IPS-18a (cell line): Measurements from ENCODE around the gene CEMP1.
A peak's percentile ranks its signal among the peaks of the same experiment; 100 is the strongest.
"Not testable (repeated sequence)": the region's sequence is repeated elsewhere in the genome, so short reads cannot be mapped to it uniquely, and the experiment has no call there.

Experiments used
- H3K27ac ChIP-seq: one replicate; pipeline ENCODE4 v1.5.1; 2013; ENCODE audit warnings: low read length
- H3K27me3 ChIP-seq: one replicate; pipeline ENCODE4 v1.6.1; 2013; ENCODE audit warnings: mild to moderate bottlenecking, low read length; ENCODE audit not compliant: control insufficient read depth, insufficient read depth
- H3K36me3 ChIP-seq: one replicate; pipeline ENCODE4 v1.6.1; 2013; ENCODE audit warnings: low read depth, low read length; ENCODE audit not compliant: control insufficient read depth
- H3K4me1 ChIP-seq: one replicate; pipeline ENCODE4 v1.6.1; 2013; ENCODE audit warnings: low read depth, low read length; ENCODE audit not compliant: control insufficient read depth
- H3K4me3 ChIP-seq: one replicate; pipeline ENCODE4 v1.5.1; 2013; ENCODE audit warnings: low read length
- H3K9ac ChIP-seq: one replicate; pipeline ENCODE4 v1.6.1; 2013; ENCODE audit warnings: mild to moderate bottlenecking, low read length, moderate library complexity
- H3K9me3 ChIP-seq: one replicate; pipeline ENCODE4 v1.6.1; 2013; ENCODE audit warnings: low read depth, low read length; ENCODE audit not compliant: control insufficient read depth

CEMP1 gene

DNA sequence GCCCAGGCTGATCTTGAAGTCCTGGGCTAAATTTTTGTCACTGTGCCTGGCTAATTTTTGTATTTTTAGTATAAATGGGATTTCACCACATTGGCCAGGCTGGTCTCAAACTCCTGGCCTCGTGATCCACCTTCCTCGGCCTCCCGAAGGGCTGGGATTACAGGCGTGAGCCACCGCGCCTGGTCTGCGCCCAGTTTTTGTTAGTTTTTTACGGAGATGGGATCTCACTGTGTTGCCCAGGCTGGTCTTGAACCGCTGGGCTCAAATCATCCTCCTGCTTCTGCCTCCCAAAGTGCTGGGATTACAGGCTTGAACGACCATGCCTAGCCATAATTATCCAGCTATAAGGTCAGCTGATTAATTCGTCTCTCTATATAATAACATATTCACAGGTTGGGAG lies 2.7 kb upstream of the CEMP1 start:
- Histone ChIP-seq H3K9ac (no peak overlapping the region), H3K36me3 (peaks cover 4% of the 10 kb centered on the region)

DNA sequence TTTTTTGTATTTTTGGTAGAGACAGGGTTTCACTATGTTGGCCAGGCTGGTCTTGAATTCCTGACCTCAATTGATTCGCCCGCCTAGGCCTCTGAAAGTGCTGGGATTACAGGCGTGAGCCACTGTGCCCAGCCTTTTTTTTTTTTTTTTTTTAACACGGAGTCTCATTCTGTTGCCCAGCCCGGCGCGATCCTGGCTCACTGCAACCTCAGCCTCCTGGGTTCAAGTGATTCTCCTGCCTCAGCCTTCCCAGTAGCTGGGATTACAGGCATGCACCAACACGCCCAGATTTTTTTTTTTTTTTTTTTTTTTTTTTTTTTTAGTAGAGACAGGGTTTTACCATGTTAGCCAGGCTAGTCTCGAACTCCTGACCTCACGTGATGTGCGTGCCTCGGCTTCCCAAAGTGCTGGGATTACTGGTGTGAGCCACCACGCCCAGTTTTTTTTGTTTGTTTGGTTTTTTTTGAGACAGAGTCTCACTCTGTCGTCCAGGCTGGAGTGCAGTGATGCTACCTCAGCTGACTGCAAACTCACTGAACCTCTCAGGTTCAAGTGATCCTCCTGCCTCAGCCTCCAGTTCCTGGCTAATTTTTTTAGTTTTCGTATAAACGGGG lies 2.0 kb upstream of the CEMP1 start:
- not testable (repeated sequence) for H3K4me1 ChIP-seq, H3K27me3 ChIP-seq, H3K27ac ChIP-seq, H3K9ac ChIP-seq, H3K9me3 ChIP-seq
- peak overlapping the region; percentile 60 for H3K4me3 ChIP-seq
- H3K36me3 ChIP-seq, result peaks cover 11% of the 10 kb centered on the region

More for the DNA sequence above, 2.7 kb upstream of the CEMP1 start:
- Histone ChIP-seq H3K4me1 (peaks cover 8% of the 10 kb centered on the region), H3K4me3 (no peak overlapping the region), H3K27ac (no peak overlapping the region), H3K27me3 (peaks cover 9% of the 10 kb centered on the region), H3K9me3 (no peaks in the 10 kb centered on the region)

DNA sequence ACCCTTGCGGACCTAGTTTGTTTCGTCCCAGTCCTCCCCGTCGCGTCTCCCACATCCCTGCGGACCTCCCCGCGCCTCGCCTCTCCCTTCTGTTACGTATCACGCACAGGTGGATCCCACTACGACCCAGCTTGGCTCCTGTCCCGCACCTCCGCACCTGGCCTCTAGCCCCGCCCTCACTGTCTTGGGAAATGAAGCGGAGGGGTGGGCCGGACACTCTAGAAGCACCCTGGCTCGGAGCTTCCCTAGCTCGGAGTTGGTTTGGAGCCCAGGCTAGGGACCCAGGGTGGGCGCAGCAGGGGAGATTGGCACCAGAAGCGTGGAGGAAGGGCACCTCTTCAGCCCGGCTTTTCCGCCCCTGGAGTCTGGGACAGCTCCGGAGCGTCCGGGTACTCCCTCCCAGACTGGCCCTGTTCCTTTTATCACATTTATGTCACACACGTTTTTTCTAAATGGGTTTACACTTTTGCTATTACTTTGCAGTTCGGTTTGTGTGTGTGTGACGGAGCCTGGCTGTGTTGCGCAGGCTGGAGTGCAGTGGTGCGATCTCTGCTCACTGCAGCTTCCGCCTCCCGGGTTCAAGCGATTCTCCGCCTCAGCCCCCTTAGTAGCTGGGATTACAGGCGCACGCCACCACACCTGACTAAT lies 1.4 kb upstream of the CEMP1 start:
- H3K27ac ChIP-seq, result no peak overlapping the region
- H3K36me3 ChIP-seq, result peaks cover 15% of the 10 kb centered on the region
- peaks cover 8% of the 10 kb centered on the region for H3K4me1 ChIP-seq
- peak overlapping the region; percentile 60 for H3K4me3 ChIP-seq
- H3K9ac ChIP-seq, result peak overlapping the region; percentile 38
- H3K9me3 ChIP-seq, result no peaks in the 10 kb centered on the region
- H3K27me3 ChIP-seq, result peaks cover 9% of the 10 kb centered on the region

DNA sequence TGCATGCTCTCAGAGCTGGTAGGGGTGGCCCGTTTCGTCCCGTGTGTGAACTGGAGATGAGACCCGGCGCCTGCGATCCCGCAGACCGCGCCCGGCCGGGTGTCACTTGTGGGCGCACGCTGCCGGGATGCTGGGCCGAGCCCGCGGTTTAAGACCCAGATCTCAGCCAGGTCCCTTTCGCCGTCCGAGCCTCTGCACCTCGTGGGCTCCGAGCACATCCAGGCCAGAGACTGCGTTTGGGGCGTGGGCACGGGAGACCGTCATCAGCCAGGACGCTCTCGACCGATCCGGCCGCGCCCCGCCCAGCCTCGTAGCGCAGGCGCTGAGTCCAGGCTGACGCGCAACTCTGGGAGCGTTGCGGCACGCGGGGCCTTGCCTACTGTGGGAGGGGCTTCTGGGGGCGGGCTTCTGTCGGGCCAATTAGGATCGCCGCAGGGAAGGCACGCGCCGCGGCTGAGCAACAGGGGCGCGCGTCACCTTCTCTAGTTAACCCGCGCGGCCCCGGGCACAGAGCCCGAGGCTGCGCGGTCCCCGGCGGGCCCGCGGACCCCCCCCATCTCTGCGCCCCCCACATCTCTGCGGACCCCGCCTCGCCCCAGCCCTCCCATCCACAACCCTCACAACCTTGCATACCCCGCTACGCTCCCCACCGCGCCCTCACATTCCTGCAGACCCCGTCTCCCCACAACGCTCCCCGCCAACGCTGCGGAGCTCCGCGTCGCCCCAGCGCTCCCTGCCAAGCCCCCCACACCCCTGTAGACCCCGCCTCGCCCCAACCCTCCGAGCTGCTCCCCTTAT lies 687 bp upstream of the CEMP1 start:
- H3K9me3 ChIP-seq, result no peaks in the 10 kb centered on the region
- H3K36me3 ChIP-seq, result peaks cover 15% of the 10 kb centered on the region
- H3K4me1 ChIP-seq, result peaks cover 8% of the 10 kb centered on the region
- peak overlapping the region; percentile 63 for H3K9ac ChIP-seq
- peak overlapping the region; percentile 60 for H3K4me3 ChIP-seq
- H3K27me3 ChIP-seq, result peaks cover 9% of the 10 kb centered on the region
- no peak overlapping the region for H3K27ac ChIP-seq

GRCh38 chr16:2530629-2531318 lies 434 bp downstream of the CEMP1 start:
- Histone ChIP-seq H3K9ac (peak overlapping the region; percentile 63), H3K4me1 (peaks cover 8% of the 10 kb centered on the region), H3K27ac (no peak overlapping the region)

DNA sequence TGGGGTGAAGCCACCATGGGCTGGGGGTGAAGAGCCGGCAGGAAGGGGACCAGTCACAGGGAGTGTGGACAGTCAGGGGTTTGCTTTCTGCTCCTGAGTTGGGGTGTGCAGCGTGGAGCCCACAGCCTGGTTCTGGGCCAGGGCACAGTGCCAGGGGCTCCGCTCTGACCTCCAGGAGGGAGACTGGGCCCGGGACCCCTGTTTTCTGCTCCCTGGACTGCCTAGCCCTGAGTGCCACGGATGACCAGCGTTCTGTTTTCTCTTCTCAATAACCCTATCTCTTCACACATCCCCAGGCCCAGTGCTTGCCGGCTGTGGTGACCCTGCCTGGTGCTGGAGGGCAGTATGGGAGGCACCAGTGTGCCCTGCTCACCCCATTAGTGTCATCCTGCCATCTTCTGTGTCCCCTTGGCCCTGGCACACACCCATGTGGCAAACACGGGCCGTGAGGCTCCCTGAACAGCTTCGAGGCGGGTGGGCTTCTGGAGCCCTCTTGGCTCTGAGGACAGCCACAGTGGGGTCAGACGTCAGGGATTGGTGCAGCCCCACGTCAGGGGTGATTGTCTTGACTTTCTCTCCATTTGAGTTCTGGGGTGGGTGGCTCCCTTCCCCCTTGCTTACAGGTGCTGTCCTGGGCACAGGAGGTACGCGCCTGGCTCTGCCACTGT lies 1.1 kb downstream of the CEMP1 start:
- no peak overlapping the region for H3K9ac ChIP-seq
- peaks cover 15% of the 10 kb centered on the region for H3K36me3 ChIP-seq

More at GRCh38 chr16:2530629-2531318, 434 bp downstream of the CEMP1 start:
- Histone ChIP-seq H3K36me3 (peaks cover 15% of the 10 kb centered on the region), H3K4me3 (peak overlapping the region; percentile 60), H3K9me3 (no peaks in the 10 kb centered on the region), H3K27me3 (peaks cover 9% of the 10 kb centered on the region)

DNA sequence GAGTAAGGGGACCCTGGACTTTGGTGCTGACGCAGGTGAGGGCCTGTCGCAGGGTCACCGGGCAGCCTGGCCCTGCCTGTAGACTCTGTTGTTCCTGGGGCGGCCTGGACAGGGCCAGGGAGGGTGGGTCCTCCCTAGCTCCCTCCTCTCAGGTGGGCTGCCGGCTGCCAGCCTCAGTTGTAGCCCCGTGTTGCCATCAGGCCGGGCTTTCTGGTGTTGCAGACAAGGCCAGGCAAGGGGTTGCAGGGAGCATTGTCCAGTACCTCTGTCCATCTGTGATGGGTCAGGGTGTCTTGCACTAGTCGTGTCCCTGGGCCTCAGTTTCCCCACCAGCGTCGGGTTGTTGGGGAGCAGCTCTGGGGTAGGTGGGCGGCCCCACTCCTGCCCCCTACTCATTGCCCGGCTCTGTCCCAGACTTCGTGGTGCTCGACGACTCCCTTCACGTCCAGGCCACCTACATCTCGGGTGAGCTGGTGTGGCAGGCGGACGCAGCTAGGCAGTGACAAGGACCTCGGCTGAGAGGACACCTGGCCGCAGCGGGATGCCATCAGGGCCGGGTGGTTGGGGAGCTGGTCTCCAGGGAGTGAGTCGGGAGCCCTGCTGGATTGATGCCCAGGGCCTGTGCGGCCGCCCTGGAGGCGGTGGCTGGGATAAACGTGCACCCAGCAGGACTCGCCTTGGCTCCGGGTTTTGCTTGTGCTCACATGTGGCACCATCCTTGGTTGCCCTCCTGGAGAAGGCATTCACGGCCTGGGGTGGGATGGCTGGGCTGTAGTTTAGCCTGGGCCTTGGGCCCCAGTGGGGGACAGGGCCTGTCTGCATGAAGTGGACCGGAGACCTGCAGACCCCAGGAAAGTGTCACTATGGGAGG lies 1.9 kb downstream of the CEMP1 start:
- Histone ChIP-seq H3K9me3 (no peaks in the 10 kb centered on the region), H3K27ac (no peak overlapping the region), H3K27me3 (peaks cover 9% of the 10 kb centered on the region), H3K4me1 (peaks cover 8% of the 10 kb centered on the region), H3K4me3 (no peak overlapping the region), H3K36me3 (peaks cover 15% of the 10 kb centered on the region), H3K9ac (no peak overlapping the region)

More for the DNA sequence above, 1.1 kb downstream of the CEMP1 start:
- H3K9me3 ChIP-seq, result no peaks in the 10 kb centered on the region
- H3K4me3 ChIP-seq, result no peak overlapping the region
- H3K27ac ChIP-seq, result no peak overlapping the region
- peaks cover 9% of the 10 kb centered on the region for H3K27me3 ChIP-seq
- peaks cover 8% of the 10 kb centered on the region for H3K4me1 ChIP-seq

DNA sequence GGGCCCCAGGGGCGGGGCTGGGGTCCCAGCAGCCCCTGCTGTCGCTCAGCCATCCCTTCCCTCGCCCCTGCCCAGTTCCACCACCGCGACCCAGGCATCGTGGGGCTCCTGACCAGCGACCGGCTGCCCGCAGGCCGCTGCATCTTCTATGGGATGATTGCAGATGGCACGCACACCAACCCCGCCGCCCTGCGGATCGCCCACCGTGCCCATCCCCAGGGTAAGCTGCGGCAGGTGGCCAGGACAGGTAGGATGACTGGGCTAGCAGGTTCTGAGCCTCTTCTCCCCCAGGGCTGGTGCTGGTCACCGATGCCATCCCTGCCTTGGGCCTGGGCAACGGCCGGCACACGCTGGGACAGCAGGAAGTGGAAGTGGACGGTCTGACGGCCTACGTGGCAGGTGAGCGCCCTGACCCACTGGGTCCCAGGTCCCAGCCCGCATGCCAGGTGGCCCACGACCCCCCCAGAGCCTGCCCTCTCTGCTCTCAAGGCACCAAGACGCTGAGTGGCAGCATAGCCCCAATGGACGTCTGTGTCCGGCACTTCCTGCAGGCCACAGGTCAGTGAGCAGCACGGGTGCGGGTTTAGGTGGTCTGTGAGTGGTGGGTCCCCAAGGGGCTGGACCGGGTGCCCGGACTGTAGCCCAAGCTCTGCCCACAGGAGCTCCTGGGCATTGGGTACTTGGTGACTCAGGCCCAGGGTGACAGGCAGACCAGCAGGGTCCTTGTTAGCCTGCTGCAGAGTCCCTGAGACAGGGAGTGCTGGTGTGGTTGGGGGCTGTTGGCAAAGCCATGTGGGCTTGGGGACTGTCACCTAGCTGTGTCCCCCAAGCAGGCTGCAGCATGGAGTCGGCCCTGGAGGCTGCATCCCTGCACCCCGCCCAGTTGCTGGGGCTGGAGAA lies 2.8 kb downstream of the CEMP1 start:
- H3K36me3 ChIP-seq, result peaks cover 20% of the 10 kb centered on the region

DNA sequence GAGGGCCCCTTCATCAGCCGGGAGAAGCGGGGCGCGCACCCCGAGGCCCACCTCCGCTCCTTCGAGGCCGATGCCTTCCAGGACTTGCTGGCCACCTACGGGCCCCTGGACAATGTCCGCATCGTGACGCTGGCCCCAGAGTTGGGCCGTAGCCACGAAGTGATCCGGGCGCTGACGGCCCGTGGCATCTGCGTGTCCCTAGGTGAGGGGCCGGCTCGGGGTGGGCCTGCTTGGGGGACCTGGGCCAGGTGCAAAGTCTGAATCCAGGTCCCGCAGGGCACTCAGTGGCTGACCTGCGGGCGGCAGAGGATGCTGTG lies 3.5 kb downstream of the CEMP1 start:
- no peaks in the 10 kb centered on the region for H3K9me3 ChIP-seq
- no peaks in the 10 kb centered on the region for H3K27me3 ChIP-seq
- H3K27ac ChIP-seq, result no peak overlapping the region
- no peak overlapping the region for H3K4me3 ChIP-seq
- H3K4me1 ChIP-seq, result peaks cover 8% of the 10 kb centered on the region
- peaks cover 24% of the 10 kb centered on the region for H3K36me3 ChIP-seq
- H3K9ac ChIP-seq, result no peak overlapping the region

More for the DNA sequence above, 2.8 kb downstream of the CEMP1 start:
- Histone ChIP-seq H3K27me3 (peaks cover under 1% of the 10 kb centered on the region), H3K4me1 (peaks cover 8% of the 10 kb centered on the region), H3K9ac (no peak overlapping the region), H3K27ac (no peak overlapping the region), H3K9me3 (no peaks in the 10 kb centered on the region), H3K4me3 (no peak overlapping the region)
